Measurements from ENCODE around the gene LRRC36. TPM values are rescaled to one million over a fixed set of nuclear protein-coding genes. Genes with fewer than 3 reads are reported as not detected.

The LRRC36 gene
- total and polyA plus RNA-seq, 2 of the 13 experiments (the other 11 are each of a cell fraction or from before 2014, with no cell fraction given), result 0.12 to 0.15 TPM

GRCh38 chr16:67429799-67430503, 103.3 kb downstream of the LRRC36 start (continued):
- TF ChIP-seq, protein P1, sequence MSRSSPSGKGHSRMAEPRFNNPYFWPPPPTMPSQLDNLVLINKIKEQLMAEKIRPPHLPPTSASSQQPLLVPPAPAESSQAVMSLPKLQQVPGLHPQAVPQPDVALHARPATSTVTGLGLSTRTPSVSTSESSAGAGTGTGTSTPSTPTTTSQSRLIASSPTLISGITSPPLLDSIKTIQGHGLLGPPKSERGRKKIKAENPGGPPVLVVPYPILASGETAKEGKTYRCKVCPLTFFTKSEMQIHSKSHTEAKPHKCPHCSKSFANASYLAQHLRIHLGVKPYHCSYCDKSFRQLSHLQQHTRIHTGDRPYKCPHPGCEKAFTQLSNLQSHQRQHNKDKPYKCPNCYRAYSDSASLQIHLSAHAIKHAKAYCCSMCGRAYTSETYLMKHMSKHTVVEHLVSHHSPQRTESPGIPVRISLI (CRISPR knock-in tag; IDR thresholded peaks at IDR 0.05; ENCODE audit: borderline replicate concordance), result no peak
- no peak for TF ChIP-seq ZNF709 (CRISPR knock-in tag; IDR thresholded peaks at IDR 0.05)
- TF ChIP-seq HBP1 (CRISPR knock-in tag; IDR thresholded peaks at IDR 0.05; ENCODE audit: low read depth), result 0 out of 2 replicates have a peak, but pooled peaks have one; percentile 4
- peak in 1 of 2 experiments; percentile 3; a peak in 1 of 4 replicates for TF ChIP-seq HMGXB4 (CRISPR knock-in tag; IDR thresholded peaks at IDR 0.05; ENCODE audit: borderline replicate concordance in 1 of 2, low read depth in 1 of 2)
- TF ChIP-seq ZNF280D (CRISPR knock-in tag; IDR thresholded peaks at IDR 0.05), result peak; percentile 4; the same call in 1 of the 2 replicates
- no peak for TF ChIP-seq ZSCAN9 (CRISPR knock-in tag; IDR thresholded peaks at IDR 0.05; ENCODE audit: borderline replicate concordance)
- TF ChIP-seq ZBTB46 (CRISPR knock-in tag; IDR thresholded peaks at IDR 0.05; ENCODE audit: borderline replicate concordance), result peak; percentile 26; the same call in 1 of the 2 replicates
- peak; percentile 17; the same call in 1 of the 2 replicates for TF ChIP-seq KDM4B (CRISPR knock-in tag; IDR thresholded peaks at IDR 0.05)
- no peak for TF ChIP-seq GMEB2 (CRISPR knock-in tag; IDR thresholded peaks at IDR 0.05; ENCODE audit: low read depth)
- 0 out of 2 replicates have a peak, but pooled peaks have one; percentile 18 for TF ChIP-seq MEIS1 (CRISPR knock-in tag; IDR thresholded peaks at IDR 0.05; ENCODE audit: borderline replicate concordance)
- 0 out of 2 replicates have a peak, but pooled peaks have one; percentile 43 for TF ChIP-seq TRAFD1 (CRISPR knock-in tag; IDR thresholded peaks at IDR 0.05; ENCODE audit: borderline replicate concordance)
- no peak for TF ChIP-seq ZNF7 (CRISPR knock-in tag; IDR thresholded peaks at IDR 0.05)
- no peak for TF ChIP-seq GPN1 (CRISPR knock-in tag; IDR thresholded peaks at IDR 0.05; ENCODE audit: borderline replicate concordance)
- no peak for TF ChIP-seq KDM5A (IDR thresholded peaks at IDR 0.05; ENCODE audit: borderline replicate concordance, low read length)
